Measurements from ENCODE around the gene DIP2C. TPM values are rescaled to one million over a fixed set of nuclear protein-coding genes. Genes with fewer than 3 reads are reported as not detected.

Gene DIP2C
- total RNA-seq, 1 donor from 2014 or later, result 52.6 TPM

DNA sequence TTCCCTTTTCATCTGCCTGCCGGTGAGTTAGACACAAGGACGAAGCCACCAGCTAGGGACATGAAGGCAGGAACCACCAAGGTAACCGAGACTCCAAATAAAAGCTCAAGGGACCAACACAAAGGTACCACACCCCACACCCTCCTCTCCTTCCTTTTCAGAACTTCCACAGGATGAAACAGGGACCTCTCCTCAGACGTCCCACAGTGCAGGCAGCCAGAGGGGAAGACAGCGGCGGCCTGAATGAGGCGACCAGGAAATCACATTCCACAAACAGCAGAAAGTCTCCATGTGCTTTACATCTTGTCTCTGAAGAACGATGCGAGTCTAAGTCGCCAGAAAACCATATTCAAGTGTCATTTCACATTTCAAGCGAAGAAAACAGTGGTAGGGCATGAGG, 97.8 kb downstream of the DIP2C start:
- Mint-ChIP-seq H3K27me3 (ENCODE audit: unreplicated experiment) (peaks cover 9% of the 10 kb centered on the region), H3K27ac (ENCODE audit: unreplicated experiment) (no peak overlapping the region), H3K4me3 (ENCODE audit: unreplicated experiment) (no peak overlapping the region), H3K36me3 (ENCODE audit: unreplicated experiment) (peaks cover 4% of the 10 kb centered on the region), H3K4me1 (ENCODE audit: low read depth, unreplicated experiment) (peaks cover 34% of the 10 kb centered on the region), H3K9me3 (ENCODE audit: unreplicated experiment) (peaks cover 14% of the 10 kb centered on the region)
- DNase-seq, result no peak
- no peak for TF ChIP-seq CTCF (IDR thresholded peaks at IDR 0.05; ENCODE audit: partially characterized antibody, unreplicated experiment)

DNA sequence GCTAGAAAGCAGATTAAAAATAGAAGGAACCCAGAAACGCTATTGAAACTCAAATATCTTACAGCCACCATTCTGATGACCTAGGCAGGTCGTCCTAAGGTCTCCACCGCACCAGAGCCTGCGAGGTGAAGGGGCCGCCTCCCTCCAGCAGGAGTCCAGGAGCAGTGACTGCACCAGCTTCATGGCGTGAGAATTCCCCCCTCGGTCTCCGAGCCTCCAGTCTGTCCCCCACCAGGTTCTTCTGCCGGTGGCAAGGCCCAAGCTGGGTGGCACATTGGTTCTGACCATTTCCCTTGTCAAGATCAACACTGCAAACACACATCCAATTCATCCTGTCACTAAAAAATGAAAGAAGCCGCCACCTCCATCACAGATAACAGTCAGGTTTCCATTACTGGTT, 98.7 kb downstream of the DIP2C start:
- TF ChIP-seq CTCF (IDR thresholded peaks at IDR 0.05; ENCODE audit: partially characterized antibody, unreplicated experiment), result no peak
- Mint-ChIP-seq H3K4me1 (ENCODE audit: low read depth, unreplicated experiment) (peaks cover 36% of the 10 kb centered on the region), H3K4me3 (ENCODE audit: unreplicated experiment) (no peak overlapping the region), H3K27me3 (ENCODE audit: unreplicated experiment) (peaks cover 12% of the 10 kb centered on the region), H3K9me3 (ENCODE audit: unreplicated experiment) (peaks cover 16% of the 10 kb centered on the region), H3K36me3 (ENCODE audit: unreplicated experiment) (peaks cover 4% of the 10 kb centered on the region), H3K27ac (ENCODE audit: unreplicated experiment) (no peak overlapping the region)
- no peak for DNase-seq

- H3K4me1 Mint-ChIP-seq (ENCODE audit: low read depth, unreplicated experiment), result peaks cover 41% of the 10 kb centered on the region
- peaks cover 4% of the 10 kb centered on the region for H3K36me3 Mint-ChIP-seq (ENCODE audit: unreplicated experiment)
- TF ChIP-seq CTCF (IDR thresholded peaks at IDR 0.05; ENCODE audit: partially characterized antibody, unreplicated experiment), result no peak
These were observed 99.3 kb downstream of the DIP2C start for GRCh38 chr10:589961-590680.

GRCh38 chr10:588246-589165, 101.0 kb downstream of the DIP2C start:
- peaks cover 51% of the 10 kb centered on the region for H3K4me1 Mint-ChIP-seq (ENCODE audit: low read depth, unreplicated experiment)
- DNase-seq, result no peak
- peaks cover 4% of the 10 kb centered on the region for H3K36me3 Mint-ChIP-seq (ENCODE audit: unreplicated experiment)
- H3K27ac Mint-ChIP-seq (ENCODE audit: unreplicated experiment), result no peak overlapping the region
- H3K4me3 Mint-ChIP-seq (ENCODE audit: unreplicated experiment), result no peak overlapping the region
- no peak for TF ChIP-seq CTCF (IDR thresholded peaks at IDR 0.05; ENCODE audit: partially characterized antibody, unreplicated experiment)
- H3K9me3 Mint-ChIP-seq (ENCODE audit: unreplicated experiment), result peaks cover 15% of the 10 kb centered on the region
- H3K27me3 Mint-ChIP-seq (ENCODE audit: unreplicated experiment), result peaks cover 8% of the 10 kb centered on the region

More at GRCh38 chr10:589961-590680, 99.3 kb downstream of the DIP2C start:
- Mint-ChIP-seq H3K27ac (ENCODE audit: unreplicated experiment) (no peak overlapping the region), H3K27me3 (ENCODE audit: unreplicated experiment) (peaks cover 12% of the 10 kb centered on the region), H3K4me3 (ENCODE audit: unreplicated experiment) (no peak overlapping the region), H3K9me3 (ENCODE audit: unreplicated experiment) (peaks cover 16% of the 10 kb centered on the region)
- no peak for DNase-seq

All from glutamatergic neuron (in vitro differentiated cells).